ENCODE results near the gene POLR3E. TPM values are rescaled to one million over a fixed set of nuclear protein-coding genes. Genes with fewer than 3 reads are reported as not detected.
"Not testable (repeated sequence)": the region's sequence is repeated elsewhere in the genome, so short reads cannot be mapped to it uniquely, and the experiment has no call there.

Gene POLR3E
- total RNA-seq, 1 donor from 2014 or later = 26.7 TPM

- H3K4me1 Mint-ChIP-seq (ENCODE audit: low read depth) = peaks cover 8% of the 10 kb centered on the region
- H3K36me3 Mint-ChIP-seq (ENCODE audit: low read depth) = peaks cover 43% of the 10 kb centered on the region
- no peak for DNase-seq (ENCODE audit: low spot score)
- no peak overlapping the region for H3K4me3 Mint-ChIP-seq (ENCODE audit: unreplicated experiment)
- no peaks in the 10 kb centered on the region for H3K27me3 Mint-ChIP-seq (ENCODE audit: low read depth)
- no peaks in the 10 kb centered on the region for H3K9me3 Mint-ChIP-seq (ENCODE audit: low read depth)
- TF ChIP-seq CTCF (IDR thresholded peaks at IDR 0.05) = no peak
- H3K27ac Mint-ChIP-seq (ENCODE audit: unreplicated experiment) = peak overlapping the region; percentile 27
Measured at GRCh38 chr16:22347100-22347820, 50.1 kb downstream of the POLR3E start.

- Mint-ChIP-seq H3K36me3 (ENCODE audit: low read depth) (peaks cover 39% of the 10 kb centered on the region), H3K27ac (ENCODE audit: unreplicated experiment) (no peak overlapping the region), H3K9me3 (ENCODE audit: low read depth) (no peaks in the 10 kb centered on the region), H3K4me3 (ENCODE audit: unreplicated experiment) (no peak overlapping the region), H3K4me1 (ENCODE audit: low read depth) (peaks cover 15% of the 10 kb centered on the region), H3K27me3 (ENCODE audit: low read depth) (no peaks in the 10 kb centered on the region)
- no peak for TF ChIP-seq CTCF (IDR thresholded peaks at IDR 0.05)
- no peak for DNase-seq (ENCODE audit: low spot score)
Measured at GRCh38 chr16:22348291-22348690, 51.1 kb downstream of the POLR3E start.

GRCh38 chr16:22351017-22351416 lies 53.8 kb downstream of the POLR3E start:
- H3K4me3 Mint-ChIP-seq (ENCODE audit: unreplicated experiment); DNase-seq (ENCODE audit: low spot score); H3K27ac Mint-ChIP-seq (ENCODE audit: unreplicated experiment); H3K27me3 Mint-ChIP-seq (ENCODE audit: low read depth); H3K9me3 Mint-ChIP-seq (ENCODE audit: low read depth): not testable (repeated sequence)
- Mint-ChIP-seq H3K36me3 (ENCODE audit: low read depth) (peaks cover 37% of the 10 kb centered on the region), H3K4me1 (ENCODE audit: low read depth) (peaks cover 28% of the 10 kb centered on the region)

- Mint-ChIP-seq H3K4me3 (ENCODE audit: unreplicated experiment) (no peak overlapping the region), H3K9me3 (ENCODE audit: low read depth) (no peaks in the 10 kb centered on the region), H3K27me3 (ENCODE audit: low read depth) (no peaks in the 10 kb centered on the region), H3K36me3 (ENCODE audit: low read depth) (peaks cover 28% of the 10 kb centered on the region), H3K27ac (ENCODE audit: unreplicated experiment) (no peak overlapping the region), H3K4me1 (ENCODE audit: low read depth) (peaks cover 26% of the 10 kb centered on the region)
- DNase-seq (ENCODE audit: low spot score) = no peak
- no peak for TF ChIP-seq CTCF (IDR thresholded peaks at IDR 0.05)
Measured at GRCh38 chr16:22352140-22352539, 54.9 kb downstream of the POLR3E start.

- Mint-ChIP-seq H3K9me3 (ENCODE audit: low read depth) (no peaks in the 10 kb centered on the region), H3K4me1 (ENCODE audit: low read depth) (peaks cover 30% of the 10 kb centered on the region), H3K36me3 (ENCODE audit: low read depth) (peaks cover 23% of the 10 kb centered on the region), H3K27me3 (ENCODE audit: low read depth) (no peaks in the 10 kb centered on the region), H3K4me3 (ENCODE audit: unreplicated experiment) (no peak overlapping the region), H3K27ac (ENCODE audit: unreplicated experiment) (no peak overlapping the region)
- TF ChIP-seq CTCF (IDR thresholded peaks at IDR 0.05) = no peak
- DNase-seq (ENCODE audit: low spot score) = no peak
Measured at GRCh38 chr16:22352723-22353122, 55.5 kb downstream of the POLR3E start.

Measured in chondrocyte (in vitro differentiated cells).